GM18907 (cell line): ENCODE results near the gene MSRB1.

ENCODE experiments used
- ATAC-seq: cut with Tn5 transposase; IDR thresholded peaks from one replicate; pipeline ENCODE4 v1.9.1; 2021; ENCODE audit warnings: mild to moderate bottlenecking, moderate library complexity; ENCODE audit not compliant: unreplicated experiment

MSRB1 gene

GRCh38 chr16:1918351-1919326 is 24.4 kb downstream of the MSRB1 start, which contains the start of gene HS3ST6:
Gene HS3ST6, minus strand, starts transcription at chr16:1918415. Its CDS starts 92 bp downstream, at chr16:1918323.
- ATAC-seq: no peak

GRCh38 chr16:1917665-1918350 is 25.2 kb downstream of the MSRB1 start:
- ATAC-seq: no peak

- no peak for ATAC-seq
Observed at GRCh38 chr16:1917056-1917664, 25.8 kb downstream of the MSRB1 start.

GRCh38 chr16:1916640-1916990 is 26.4 kb downstream of the MSRB1 start:
- ATAC-seq: no peak

- no peak for ATAC-seq
Observed at GRCh38 chr16:1915732-1916639, 27.0 kb downstream of the MSRB1 start.

GRCh38 chr16:1914988-1915387 is 28.0 kb downstream of the MSRB1 start:
- no peak for ATAC-seq

GRCh38 chr16:1914084-1914608 is 28.9 kb downstream of the MSRB1 start:
- ATAC-seq: no peak

GRCh38 chr16:1913327-1914083 is 29.5 kb downstream of the MSRB1 start:
- no peak for ATAC-seq

- no peak for ATAC-seq
Observed at GRCh38 chr16:1912215-1912543, 30.8 kb downstream of the MSRB1 start.

GRCh38 chr16:1911467-1912214 is 31.4 kb downstream of the MSRB1 start:
- ATAC-seq: no peak

GRCh38 chr16:1909561-1910231 is 33.3 kb downstream of the MSRB1 start:
- ATAC-seq: no peak

- ATAC-seq: no peak
Observed at GRCh38 chr16:1908983-1909382, 34.0 kb downstream of the MSRB1 start.

- ATAC-seq: no peak
Observed at GRCh38 chr16:1908184-1908583, 34.8 kb downstream of the MSRB1 start.

GRCh38 chr16:1907226-1907860 is 35.7 kb downstream of the MSRB1 start:
- ATAC-seq: no peak

GRCh38 chr16:1906846-1907165 is 36.2 kb downstream of the MSRB1 start:
- no peak for ATAC-seq

- no peak for ATAC-seq
Observed at GRCh38 chr16:1906055-1906845, 36.7 kb downstream of the MSRB1 start.
